Astrocyte (in vitro differentiated cells and primary cell): ENCODE measurements around the gene PPP1R14C. TPM values are rescaled to one million over a fixed set of nuclear protein-coding genes. Genes with fewer than 3 reads are reported as not detected.

Experiments
- DNase-seq: peaks from one replicate; pipeline ENCODE4 v3.0.0-alpha.2; 2010; ENCODE audit warnings: low read depth
- FAIRE-seq: peaks from 2 replicates; lab custom pipeline; 2011; peaks lifted over from hg19 to GRCh38; lab: Jason Lieb, UNC
- H2AFZ ChIP-seq: 2 replicates; pipeline ENCODE4 v1.6.0; 2012; ENCODE audit warnings: low read depth, low read length, inconsistent platforms
- H3K27ac ChIP-seq: 2 replicates; pipeline ENCODE4 v1.5.1; 2011; ENCODE audit warnings: low read depth, low read length, inconsistent platforms
- H3K27me3 ChIP-seq: 2 replicates; pipeline ENCODE4 v1.6.0; 2011; ENCODE audit warnings: low read length, inconsistent platforms; ENCODE audit not compliant: insufficient read depth
- H3K36me3 ChIP-seq: 2 replicates; pipeline ENCODE4 v1.5.1; 2011; ENCODE audit warnings: low read length, inconsistent platforms; ENCODE audit not compliant: insufficient read depth
- H3K4me1 ChIP-seq: 2 replicates; pipeline ENCODE4 v1.5.1; 2011; ENCODE audit warnings: low read length, inconsistent platforms; ENCODE audit not compliant: insufficient read depth
- H3K4me2 ChIP-seq: 2 replicates; pipeline ENCODE4 v1.6.0; 2012; ENCODE audit warnings: low read length, inconsistent platforms
- H3K4me3 ChIP-seq: 2 replicates; pipeline ENCODE4 v1.5.1; 2011; ENCODE audit warnings: low read depth, mild to moderate bottlenecking, low read length, inconsistent platforms; ENCODE audit not compliant: insufficient read depth
- H3K79me2 ChIP-seq: 2 replicates; pipeline ENCODE4 v1.6.0; 2012; ENCODE audit warnings: mild to moderate bottlenecking, low read length, inconsistent platforms; ENCODE audit not compliant: insufficient read depth
- H3K9ac ChIP-seq: 2 replicates; pipeline ENCODE4 v1.6.0; 2012; ENCODE audit warnings: mild to moderate bottlenecking, low read length, inconsistent platforms
- H3K9me3 ChIP-seq: 2 replicates; pipeline ENCODE4 v1.5.1; 2012; ENCODE audit warnings: low read depth, mild to moderate bottlenecking, low read length, inconsistent platforms; ENCODE audit not compliant: insufficient read depth
- H4K20me1 ChIP-seq: 2 replicates; pipeline ENCODE4 v1.6.0; 2012; ENCODE audit warnings: low read length, inconsistent platforms; ENCODE audit not compliant: insufficient read depth
- H3K27ac Mint-ChIP-seq: one replicate; pipeline ENCODE4 v1.8.0; 2021; ENCODE audit warnings: mild to moderate bottlenecking, mixed read lengths; ENCODE audit not compliant: unreplicated experiment
- H3K27me3 Mint-ChIP-seq: one replicate; pipeline ENCODE4 v1.8.0; 2021; ENCODE audit warnings: low read depth, mixed read lengths; ENCODE audit not compliant: unreplicated experiment
- H3K36me3 Mint-ChIP-seq: one replicate; pipeline ENCODE4 v1.8.0; 2021; ENCODE audit warnings: low read depth, mixed read lengths; ENCODE audit not compliant: unreplicated experiment
- H3K4me1 Mint-ChIP-seq: one replicate; pipeline ENCODE4 v1.8.0; 2021; ENCODE audit warnings: low read depth, mixed read lengths; ENCODE audit not compliant: unreplicated experiment
- H3K4me3 Mint-ChIP-seq: one replicate; pipeline ENCODE4 v1.8.0; 2021; ENCODE audit warnings: mild to moderate bottlenecking, moderate library complexity, mixed read lengths; ENCODE audit not compliant: unreplicated experiment
- H3K9me3 Mint-ChIP-seq: one replicate; pipeline ENCODE4 v1.8.0; 2021; ENCODE audit warnings: mild to moderate bottlenecking, mixed read lengths; ENCODE audit not compliant: unreplicated experiment
- EZH2 ChIP-seq: IDR thresholded peaks from 2 replicates; pipeline ENCODE4 v1.6.1; 2012; ENCODE audit warnings: mild to moderate bottlenecking, low read length, inconsistent platforms; ENCODE audit not compliant: insufficient read depth
- total RNA-seq: library from RNA; stranded (reverse); gene quantifications from 2 replicates; pipeline ENCODE4 v1.2.1, GENCODE V29; 2021
- TF ChIP-seq, protein P1 (sequence below): IDR thresholded peaks from 2 replicates; pipeline ENCODE4 v1.5.1; 2011; ENCODE audit warnings: low read depth, mild to moderate bottlenecking, inconsistent platforms, low read length, moderate library complexity; ENCODE audit not compliant: insufficient read depth

The PPP1R14C gene
- total RNA-seq, 1 donor from 2014 or later = 3.9 TPM

DNA sequence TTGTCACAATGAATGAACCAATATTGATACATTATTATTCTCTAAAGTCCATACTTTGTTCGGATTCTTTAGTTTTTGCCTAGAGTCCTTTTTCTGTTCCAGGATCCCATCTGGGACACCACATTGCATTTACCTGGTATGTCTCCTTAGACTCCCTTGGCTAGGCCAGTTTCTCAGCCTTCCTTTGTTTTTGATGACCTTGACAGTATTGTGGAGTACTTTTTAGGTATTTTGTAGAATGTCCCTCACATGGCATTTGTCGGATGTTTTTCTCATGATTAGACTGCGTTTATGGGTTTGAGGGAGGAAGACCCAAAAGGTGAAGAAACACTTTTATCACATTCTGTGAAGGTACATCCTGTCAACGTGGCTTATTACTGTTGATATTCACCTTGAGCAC, 16.9 kb downstream of the PPP1R14C start:
- no peak for DNase-seq
- Mint-ChIP-seq H3K27me3 (peaks cover 6% of the 10 kb centered on the region), H3K9me3 (peaks cover 4% of the 10 kb centered on the region), H3K36me3 (no peaks in the 10 kb centered on the region), H3K4me1 (no peaks in the 10 kb centered on the region), H3K4me3 (no peak overlapping the region), H3K27ac (no peak overlapping the region)
- H3K36me3 ChIP-seq = no peaks in the 10 kb centered on the region
- TF ChIP-seq EZH2 = no peak
- TF ChIP-seq, protein P1, sequence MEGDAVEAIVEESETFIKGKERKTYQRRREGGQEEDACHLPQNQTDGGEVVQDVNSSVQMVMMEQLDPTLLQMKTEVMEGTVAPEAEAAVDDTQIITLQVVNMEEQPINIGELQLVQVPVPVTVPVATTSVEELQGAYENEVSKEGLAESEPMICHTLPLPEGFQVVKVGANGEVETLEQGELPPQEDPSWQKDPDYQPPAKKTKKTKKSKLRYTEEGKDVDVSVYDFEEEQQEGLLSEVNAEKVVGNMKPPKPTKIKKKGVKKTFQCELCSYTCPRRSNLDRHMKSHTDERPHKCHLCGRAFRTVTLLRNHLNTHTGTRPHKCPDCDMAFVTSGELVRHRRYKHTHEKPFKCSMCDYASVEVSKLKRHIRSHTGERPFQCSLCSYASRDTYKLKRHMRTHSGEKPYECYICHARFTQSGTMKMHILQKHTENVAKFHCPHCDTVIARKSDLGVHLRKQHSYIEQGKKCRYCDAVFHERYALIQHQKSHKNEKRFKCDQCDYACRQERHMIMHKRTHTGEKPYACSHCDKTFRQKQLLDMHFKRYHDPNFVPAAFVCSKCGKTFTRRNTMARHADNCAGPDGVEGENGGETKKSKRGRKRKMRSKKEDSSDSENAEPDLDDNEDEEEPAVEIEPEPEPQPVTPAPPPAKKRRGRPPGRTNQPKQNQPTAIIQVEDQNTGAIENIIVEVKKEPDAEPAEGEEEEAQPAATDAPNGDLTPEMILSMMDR = no peak
- no peak for FAIRE-seq
- H4K20me1 ChIP-seq = no peaks in the 10 kb centered on the region
- H3K4me3 ChIP-seq = no peak overlapping the region
- no peaks in the 10 kb centered on the region for H3K9me3 ChIP-seq
- no peaks in the 10 kb centered on the region for H3K4me1 ChIP-seq
- no peak overlapping the region for H2AFZ ChIP-seq
- peaks cover 6% of the 10 kb centered on the region for H3K27me3 ChIP-seq
- H3K79me2 ChIP-seq = no peaks in the 10 kb centered on the region
- H3K9ac ChIP-seq = no peak overlapping the region
- H3K27ac ChIP-seq = no peak overlapping the region
- no peak overlapping the region for H3K4me2 ChIP-seq

DNA sequence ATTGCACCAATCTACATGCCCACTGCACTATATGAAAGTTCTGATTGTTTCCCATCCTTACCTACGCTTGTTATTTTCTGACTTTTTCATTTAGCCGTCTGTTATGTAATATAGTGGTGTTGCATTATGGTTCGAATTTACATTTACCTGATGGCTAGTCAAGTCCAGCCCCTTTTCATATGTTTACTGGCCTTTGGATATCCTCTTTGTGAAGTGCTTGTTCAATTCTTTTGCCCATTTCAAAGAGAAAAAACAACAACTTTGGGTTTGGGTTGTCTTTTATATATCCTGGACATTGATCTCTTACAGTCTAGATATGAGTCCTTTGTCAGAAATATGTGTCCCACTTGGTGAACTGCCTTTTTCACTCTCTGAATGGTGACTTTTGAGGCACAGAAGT, 21.1 kb downstream of the PPP1R14C start:
- H3K4me1 Mint-ChIP-seq = no peaks in the 10 kb centered on the region
- Histone ChIP-seq H3K9me3 (no peaks in the 10 kb centered on the region), H2AFZ (no peak overlapping the region), H3K27me3 (peaks cover 3% of the 10 kb centered on the region), H3K9ac (no peak overlapping the region), H3K4me2 (no peak overlapping the region), H3K4me1 (no peaks in the 10 kb centered on the region), H3K27ac (no peak overlapping the region), H3K4me3 (no peak overlapping the region), H3K36me3 (no peaks in the 10 kb centered on the region), H4K20me1 (no peaks in the 10 kb centered on the region), H3K79me2 (no peaks in the 10 kb centered on the region)
- H3K27ac Mint-ChIP-seq = no peak overlapping the region
- DNase-seq (no peak), FAIRE-seq (no peak)
- TF ChIP-seq, protein P1 = no peak
- TF ChIP-seq EZH2 = no peak
- H3K27me3 Mint-ChIP-seq = peaks cover 2% of the 10 kb centered on the region
- H3K36me3 Mint-ChIP-seq = no peaks in the 10 kb centered on the region
- no peak overlapping the region for H3K4me3 Mint-ChIP-seq
- H3K9me3 Mint-ChIP-seq = peaks cover 4% of the 10 kb centered on the region

DNA sequence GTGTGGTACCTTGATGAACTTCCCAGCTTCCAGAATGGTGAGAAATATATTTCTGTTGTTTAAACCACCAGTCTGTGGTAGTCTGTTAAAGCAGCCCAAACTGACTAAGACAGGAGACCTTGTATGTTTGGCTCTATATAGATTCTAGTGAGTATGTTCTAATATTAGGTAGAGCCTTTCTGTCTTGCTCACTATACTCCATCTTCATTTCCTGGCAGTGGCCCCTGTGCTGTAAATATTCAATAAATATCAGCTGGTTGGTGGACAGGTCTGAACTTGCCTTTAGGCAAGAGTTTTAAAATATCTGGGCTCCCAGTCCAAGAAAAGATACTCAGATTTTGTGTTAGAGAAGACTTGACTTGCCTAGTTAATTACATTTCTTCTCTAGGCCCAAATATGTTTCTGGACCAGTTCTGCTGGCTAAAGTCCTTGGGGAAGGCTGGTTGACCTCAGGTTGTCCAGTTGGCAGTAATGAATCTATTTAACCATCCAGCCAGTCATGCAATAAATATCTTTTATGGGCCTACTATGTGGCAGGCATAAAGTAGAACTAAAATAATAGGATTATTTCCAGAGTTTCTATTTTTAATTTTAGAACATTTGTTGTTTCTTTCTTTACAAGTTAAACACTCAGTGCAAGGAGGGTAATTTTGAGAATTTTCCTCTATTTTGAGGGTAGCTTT, 22.3 kb downstream of the PPP1R14C start:
- Histone ChIP-seq H3K4me2 (no peak overlapping the region), H3K9ac (no peak overlapping the region), H3K79me2 (no peaks in the 10 kb centered on the region), H4K20me1 (no peaks in the 10 kb centered on the region), H3K4me3 (no peak overlapping the region), H3K36me3 (no peaks in the 10 kb centered on the region), H3K9me3 (no peaks in the 10 kb centered on the region), H3K27me3 (no peaks in the 10 kb centered on the region), H2AFZ (no peak overlapping the region), H3K4me1 (peaks cover 3% of the 10 kb centered on the region), H3K27ac (no peak overlapping the region)
- Mint-ChIP-seq H3K27ac (peak overlapping the region; percentile 18), H3K4me3 (no peak overlapping the region), H3K9me3 (peaks cover 4% of the 10 kb centered on the region), H3K4me1 (peaks cover 3% of the 10 kb centered on the region), H3K36me3 (no peaks in the 10 kb centered on the region), H3K27me3 (peaks cover 2% of the 10 kb centered on the region)
- FAIRE-seq (no peak), DNase-seq (no peak)
- TF ChIP-seq, protein P1 = no peak
- TF ChIP-seq EZH2 = no peak
